GM12891 (cell line): ENCODE measurements around the gene PPFIBP2.

Source experiments
- PAX5 ChIP-seq: IDR thresholded peaks from 2 replicates; pipeline ENCODE4 v1.6.1; 2011; ENCODE audit warnings: low read length, moderate library complexity, mild to moderate bottlenecking; ENCODE audit not compliant: insufficient read depth, severe bottlenecking
- POLR2A ChIP-seq: IDR thresholded peaks from 2 replicates; pipeline ENCODE4 v1.6.1; 2011; ENCODE audit warnings: low read depth, low read length, control low read depth
- POLR2AphosphoS5 ChIP-seq: IDR thresholded peaks from 2 replicates; pipeline ENCODE4 v1.6.1; 2011; ENCODE audit warnings: low read depth, low read length, control low read depth
- TAF1 ChIP-seq: IDR thresholded peaks from 2 replicates; pipeline ENCODE4 v1.6.1; 2011; ENCODE audit warnings: low read depth, low read length, control low read depth

GRCh38 chr11:7696424-7696823, 182.6 kb downstream of the PPFIBP2 start:
- TF ChIP-seq POLR2A: no peak
- TF ChIP-seq POLR2AphosphoS5: no peak
- no peak for TF ChIP-seq TAF1
- TF ChIP-seq PAX5: no peak
